ENCODE data around the gene CCDC3. TPM values are rescaled to one million over a fixed set of nuclear protein-coding genes. Genes with fewer than 3 reads are reported as not detected.

Gene CCDC3
- total RNA-seq, 1 experiment from 2014 or later, result 0.10 TPM

GRCh38 chr10:12960334-12960898 is 41.1 kb downstream of the CCDC3 start:
- ChIA-PET CTCF (no interaction called here), POLR2A (no interaction called here)
- in situ Hi-C loops (cut with HindIII; ENCODE audit: low pct_unique_long_range_greater_than_20kb, low sequenced_read_pairs), result no loop called here

GRCh38 chr10:12958546-12959110 is 42.9 kb downstream of the CCDC3 start:
- no peak overlapping the region for H3K4me3 ChIP-seq (ENCODE audit: low read depth in 2 of 2, low read length in 2 of 2)
- no peak overlapping the region for H3K27ac ChIP-seq (ENCODE audit: low read length)
- ChIA-PET CTCF (interaction anchor here (0.6 kb wide), 1 partner anchor 25 kb away, joined by 7 read pairs; no protein-coding TSS in a partner anchor), POLR2A (no interaction called here)
- H3K9me3 ChIP-seq (ENCODE audit: control insufficient read depth, insufficient read depth, low read depth, low read length), result no peaks in the 10 kb centered on the region
- H3K27me3 ChIP-seq (ENCODE audit: control insufficient read depth, insufficient read depth, low read length), result no peaks in the 10 kb centered on the region
- no peak for DNase-seq (ENCODE audit: low read depth, low spot score)
- ATAC-seq, result no peak
- H3K4me1 ChIP-seq (ENCODE audit: control insufficient read depth, insufficient read depth, low read length), result no peaks in the 10 kb centered on the region
- intact Hi-C loops (cut with micrococcal nuclease; ENCODE audit: unreplicated experiment), result no loop called here
- no peak for TF ChIP-seq REST (IDR thresholded peaks at IDR 0.05; ENCODE audit: insufficient read depth in 1 of 2, low read depth in 2 of 2, low read length in 1 of 2)
- no peaks in the 10 kb centered on the region for H3K36me3 ChIP-seq (ENCODE audit: control insufficient read depth, insufficient read depth, low read length)
- BruUV-seq (replicated peaks), result no TSS peak
- in situ Hi-C loops (cut with HindIII; ENCODE audit: low pct_unique_long_range_greater_than_20kb, low sequenced_read_pairs), result no loop called here

More at GRCh38 chr10:12960334-12960898, 41.1 kb downstream of the CCDC3 start:
- no peak for TF ChIP-seq SIN3A (IDR thresholded peaks at IDR 0.05; ENCODE audit: borderline replicate concordance, insufficient read depth, low read depth, low read length)
- no peak for TF ChIP-seq TCF7L2 (IDR thresholded peaks at IDR 0.05; ENCODE audit: low read depth, low read length)
- no peak for TF ChIP-seq CTCF (IDR thresholded peaks at IDR 0.05)
- DNase-seq (ENCODE audit: low read depth, low spot score) (no peak), ATAC-seq (no peak)
- Histone ChIP-seq H3K9me3 (ENCODE audit: control insufficient read depth, insufficient read depth, low read depth, low read length) (no peaks in the 10 kb centered on the region), H3K36me3 (ENCODE audit: control insufficient read depth, insufficient read depth, low read length) (no peaks in the 10 kb centered on the region), H3K27me3 (ENCODE audit: control insufficient read depth, insufficient read depth, low read length) (no peaks in the 10 kb centered on the region; the same call in 1 of the 2 replicates), H3K27ac (ENCODE audit: low read length) (no peak overlapping the region), H3K4me3 (ENCODE audit: low read depth in 2 of 2, low read length in 2 of 2) (no peak overlapping the region), H3K4me1 (ENCODE audit: control insufficient read depth, insufficient read depth, low read length) (no peaks in the 10 kb centered on the region)
- intact Hi-C loops (cut with micrococcal nuclease; ENCODE audit: unreplicated experiment), result no loop called here
- BruUV-seq (replicated peaks), result no TSS peak

- Histone ChIP-seq H3K4me3 (ENCODE audit: low read depth in 2 of 2, low read length in 2 of 2) (no peak overlapping the region), H3K27ac (ENCODE audit: low read length) (no peak overlapping the region), H3K4me1 (ENCODE audit: control insufficient read depth, insufficient read depth, low read length) (no peaks in the 10 kb centered on the region), H3K36me3 (ENCODE audit: control insufficient read depth, insufficient read depth, low read length) (no peaks in the 10 kb centered on the region), H3K9me3 (ENCODE audit: control insufficient read depth, insufficient read depth, low read depth, low read length) (no peaks in the 10 kb centered on the region), H3K27me3 (ENCODE audit: control insufficient read depth, insufficient read depth, low read length) (no peaks in the 10 kb centered on the region)
- in situ Hi-C loops (cut with HindIII; ENCODE audit: low pct_unique_long_range_greater_than_20kb, low sequenced_read_pairs), result no loop called here
- no TSS peak for BruUV-seq (replicated peaks)
- TF ChIP-seq REST (IDR thresholded peaks at IDR 0.05; ENCODE audit: insufficient read depth in 1 of 2, low read depth in 2 of 2, low read length in 1 of 2) (no peak), SIN3A (IDR thresholded peaks at IDR 0.05; ENCODE audit: borderline replicate concordance, insufficient read depth, low read depth, low read length) (no peak), CTCF (IDR thresholded peaks at IDR 0.05) (no peak), POLR2AphosphoS5 (IDR thresholded peaks at IDR 0.05; ENCODE audit: low read depth, low read length) (no peak), TCF7L2 (IDR thresholded peaks at IDR 0.05; ENCODE audit: low read depth, low read length) (no peak)
- no peak for ATAC-seq
- ChIA-PET CTCF (no interaction called here), POLR2A (no interaction called here)
- intact Hi-C loops (cut with micrococcal nuclease; ENCODE audit: unreplicated experiment), result no loop called here
- no peak for DNase-seq (ENCODE audit: low read depth, low spot score)
Measured at GRCh38 chr10:12957081-12957480, 44.4 kb downstream of the CCDC3 start.

All from Panc1 (cell line).